Smooth muscle cell (in vitro differentiated cells): ENCODE data around the gene KIZ. TPM values are rescaled to one million over a fixed set of nuclear protein-coding genes. Genes with fewer than 3 reads are reported as not detected.
"Not testable (repeated sequence)": the region's sequence is repeated elsewhere in the genome, so short reads cannot be mapped to it uniquely, and the experiment has no call there.

Experiments used
- DNase-seq: peaks from one replicate; lab custom pipeline; 2025; ENCODE audit not compliant: unreplicated experiment; lab: John Stamatoyannopoulos, UW
- H2AFZ ChIP-seq: fragments of 200-600 bp; sonication (generic); 2 replicates; pipeline ENCODE4 v1.6.0; 2016; ENCODE audit warnings: antibody characterized with exemption, low read depth, mild to moderate bottlenecking
- H3F3A ChIP-seq: fragments of 200-600 bp; sonication (generic); 2 replicates; pipeline ENCODE4 v1.6.0; 2017; ENCODE audit warnings: antibody characterized with exemption, low read depth
- H3K27ac ChIP-seq: fragments of 200-600 bp; sonication (generic); 2 replicates; pipeline ENCODE4 v1.5.1; 2016; ENCODE audit warnings: low read depth, mild to moderate bottlenecking
- H3K27me3 ChIP-seq: fragments of 200-600 bp; sonication (generic); 2 replicates; pipeline ENCODE4 v1.6.1; 2016; ENCODE audit warnings: low read depth, mild to moderate bottlenecking
- H3K36me3 ChIP-seq: fragments of 200-600 bp; sonication (generic); 2 replicates; pipeline ENCODE4 v1.5.1; 2016; ENCODE audit warnings: low read depth
- H3K4me1 ChIP-seq: fragments of 200-600 bp; sonication (generic); 2 replicates; pipeline ENCODE4 v1.5.1; 2016; ENCODE audit warnings: low read depth
- H3K4me2 ChIP-seq: fragments of 200-600 bp; sonication (generic); 2 replicates; pipeline ENCODE4 v1.6.0; 2016; ENCODE audit warnings: mild to moderate bottlenecking
- H3K4me3 ChIP-seq: fragments of 200-600 bp; sonication (generic); 2 replicates; pipeline ENCODE4 v1.5.1; 2016; ENCODE audit warnings: mild to moderate bottlenecking
- H3K79me2 ChIP-seq: fragments of 200-600 bp; sonication (generic); 2 replicates; pipeline ENCODE4 v1.6.0; 2016; ENCODE audit warnings: low read depth, mild to moderate bottlenecking
- H3K9ac ChIP-seq: fragments of 200-600 bp; sonication (generic); 2 replicates; pipeline ENCODE4 v1.6.0; 2016; ENCODE audit warnings: low read depth
- H3K9me3 ChIP-seq: fragments of 200-600 bp; sonication (generic); replicated peaks from 2 replicates; pipeline ENCODE4 v1.5.1; 2016; ENCODE audit warnings: low read depth
- H4K20me1 ChIP-seq: fragments of 200-600 bp; sonication (generic); 2 replicates; pipeline ENCODE4 v1.6.0; 2016; ENCODE audit warnings: low read depth
- WGBS: methylation state at CpG from one replicate; pipeline ENCODE4 v1.1.7; 2016; ENCODE audit warnings: low lambda C conversion rate; 5-methylcytosine and 5-hydroxymethylcytosine counted together
- polyA plus RNA-seq: library from polyadenylated mRNA; unstranded; fragments of >200 nt; fragmentation: Nextera tagmentation; extraction: Ambion mirVana; gene quantifications from 2 replicates; pipeline ENCODE4 v1.2.1, GENCODE V29; 2016
- total RNA-seq: library from RNA; depleted of rRNA; stranded (reverse); fragments of >200 nt; gene quantifications from 2 replicates; pipeline ENCODE4 v1.2.3, GENCODE V29; 2014
- TF ChIP-seq, protein P1 (sequence below): fragments of 200-600 bp; sonication (generic); IDR thresholded peaks from 2 replicates; pipeline ENCODE4 v1.5.1; 2017; ENCODE audit warnings: borderline replicate concordance, mild to moderate bottlenecking, antibody characterized with exemption; ENCODE audit not compliant: insufficient read depth, poor library complexity, severe bottlenecking

The KIZ gene
- total and polyA plus RNA-seq, 2 experiments from 2014 or later: 19.2 to 20.9 TPM

DNA sequence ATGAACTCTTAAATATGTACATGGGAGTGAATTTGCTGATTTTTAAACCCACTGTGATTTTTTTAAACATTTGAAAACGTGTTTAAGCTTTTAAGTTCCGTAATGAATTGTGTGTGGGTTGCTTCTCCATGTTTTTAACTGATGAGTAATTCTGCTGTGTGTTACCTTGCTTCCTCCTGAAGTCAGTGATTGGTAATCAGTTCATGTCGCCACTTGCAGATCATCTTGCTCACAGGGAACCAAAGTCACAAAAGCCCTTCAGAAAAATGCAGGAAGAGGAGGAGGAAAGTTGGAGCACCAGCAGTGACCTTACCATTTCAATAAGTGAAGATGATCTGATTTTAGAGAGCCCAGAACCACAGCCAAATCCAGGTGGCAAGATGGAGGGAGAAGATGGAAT is 36.7 kb downstream of the KIZ start:
- no peaks in the 10 kb centered on the region for H4K20me1 ChIP-seq
- no peaks in the 10 kb centered on the region for H3F3A ChIP-seq
- no peak overlapping the region for H3K4me2 ChIP-seq
- H3K27ac ChIP-seq: no peak overlapping the region
- H3K4me1 ChIP-seq: no peaks in the 10 kb centered on the region
- H3K27me3 ChIP-seq: no peaks in the 10 kb centered on the region
- H3K36me3 ChIP-seq: no peaks in the 10 kb centered on the region
- no peaks in the 10 kb centered on the region for H3K79me2 ChIP-seq
- H3K9ac ChIP-seq: no peak overlapping the region
- no peak overlapping the region for H2AFZ ChIP-seq
- H3K9me3 ChIP-seq: no peaks in the 10 kb centered on the region
- 74% methylated on average over 3 of the region's 3 CpGs for WGBS
- TF ChIP-seq, protein P1, sequence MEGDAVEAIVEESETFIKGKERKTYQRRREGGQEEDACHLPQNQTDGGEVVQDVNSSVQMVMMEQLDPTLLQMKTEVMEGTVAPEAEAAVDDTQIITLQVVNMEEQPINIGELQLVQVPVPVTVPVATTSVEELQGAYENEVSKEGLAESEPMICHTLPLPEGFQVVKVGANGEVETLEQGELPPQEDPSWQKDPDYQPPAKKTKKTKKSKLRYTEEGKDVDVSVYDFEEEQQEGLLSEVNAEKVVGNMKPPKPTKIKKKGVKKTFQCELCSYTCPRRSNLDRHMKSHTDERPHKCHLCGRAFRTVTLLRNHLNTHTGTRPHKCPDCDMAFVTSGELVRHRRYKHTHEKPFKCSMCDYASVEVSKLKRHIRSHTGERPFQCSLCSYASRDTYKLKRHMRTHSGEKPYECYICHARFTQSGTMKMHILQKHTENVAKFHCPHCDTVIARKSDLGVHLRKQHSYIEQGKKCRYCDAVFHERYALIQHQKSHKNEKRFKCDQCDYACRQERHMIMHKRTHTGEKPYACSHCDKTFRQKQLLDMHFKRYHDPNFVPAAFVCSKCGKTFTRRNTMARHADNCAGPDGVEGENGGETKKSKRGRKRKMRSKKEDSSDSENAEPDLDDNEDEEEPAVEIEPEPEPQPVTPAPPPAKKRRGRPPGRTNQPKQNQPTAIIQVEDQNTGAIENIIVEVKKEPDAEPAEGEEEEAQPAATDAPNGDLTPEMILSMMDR: no peak
- no peak overlapping the region for H3K4me3 ChIP-seq
- DNase-seq: no peak

DNA sequence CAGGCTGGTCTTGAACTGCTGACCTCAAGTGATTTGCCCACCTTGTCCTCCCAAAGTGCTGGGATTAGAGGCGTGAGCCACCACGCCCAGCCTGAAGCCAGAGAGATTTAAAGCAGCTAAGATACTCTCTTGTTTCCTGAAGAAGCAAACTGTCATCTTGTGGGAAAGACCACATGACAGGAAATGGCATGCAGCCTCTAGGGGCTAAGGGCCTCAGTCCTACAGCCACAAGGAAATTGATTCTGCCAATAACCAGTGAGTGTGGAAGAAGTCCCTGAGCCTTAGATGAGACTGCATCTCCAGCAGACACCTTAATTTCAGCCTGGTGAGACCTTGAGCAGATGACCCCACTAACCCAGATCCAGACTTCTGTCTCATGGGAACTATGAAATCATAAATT is 40.9 kb downstream of the KIZ start:
- no peak overlapping the region for H3K4me2 ChIP-seq
- 87% methylated on average over 2 of the region's 2 CpGs for WGBS
- H3K79me2 ChIP-seq: no peaks in the 10 kb centered on the region
- H3F3A ChIP-seq: no peaks in the 10 kb centered on the region
- H3K36me3 ChIP-seq: no peaks in the 10 kb centered on the region
- H3K4me3 ChIP-seq: no peak overlapping the region
- H3K4me1 ChIP-seq: no peaks in the 10 kb centered on the region
- DNase-seq: no peak
- no peaks in the 10 kb centered on the region for H3K27me3 ChIP-seq
- TF ChIP-seq, protein P1: no peak
- H3K27ac ChIP-seq: no peak overlapping the region
- no peak overlapping the region for H3K9ac ChIP-seq
- H4K20me1 ChIP-seq: no peaks in the 10 kb centered on the region
- no peaks in the 10 kb centered on the region for H3K9me3 ChIP-seq
- H2AFZ ChIP-seq: no peak overlapping the region

DNA sequence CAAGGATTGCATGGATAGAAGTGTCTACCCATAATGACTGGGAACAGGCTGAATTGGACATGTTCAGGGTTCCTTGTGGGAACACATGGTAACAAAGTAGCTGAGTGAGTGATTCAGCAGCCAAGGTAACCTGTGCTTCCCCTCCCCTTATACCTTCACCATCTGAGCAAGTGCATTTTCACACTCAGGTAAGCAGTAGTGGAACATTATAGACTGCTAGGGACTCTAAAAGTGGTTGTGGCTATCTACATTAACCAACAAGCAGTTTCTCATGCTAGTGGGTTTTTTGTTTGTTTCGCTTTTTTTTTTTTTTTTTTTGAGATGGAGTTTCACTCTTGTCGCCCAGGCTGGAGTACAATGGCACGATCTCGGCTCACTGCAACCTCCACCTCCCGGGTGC is 41.4 kb downstream of the KIZ start:
- WGBS: 100% methylated on average over 3 of the region's 5 CpGs
- no peaks in the 10 kb centered on the region for H3K27me3 ChIP-seq
- TF ChIP-seq, protein P1: no peak
- no peaks in the 10 kb centered on the region for H3K9me3 ChIP-seq
- H3K4me2 ChIP-seq: no peak overlapping the region
- H3K4me1 ChIP-seq: no peaks in the 10 kb centered on the region
- no peaks in the 10 kb centered on the region for H3K36me3 ChIP-seq
- no peak overlapping the region for H3K27ac ChIP-seq
- H3K4me3 ChIP-seq: no peak overlapping the region
- H3K9ac ChIP-seq: no peak overlapping the region
- H4K20me1 ChIP-seq: no peaks in the 10 kb centered on the region
- DNase-seq: no peak
- no peak overlapping the region for H2AFZ ChIP-seq
- H3F3A ChIP-seq: no peaks in the 10 kb centered on the region
- H3K79me2 ChIP-seq: no peaks in the 10 kb centered on the region

DNA sequence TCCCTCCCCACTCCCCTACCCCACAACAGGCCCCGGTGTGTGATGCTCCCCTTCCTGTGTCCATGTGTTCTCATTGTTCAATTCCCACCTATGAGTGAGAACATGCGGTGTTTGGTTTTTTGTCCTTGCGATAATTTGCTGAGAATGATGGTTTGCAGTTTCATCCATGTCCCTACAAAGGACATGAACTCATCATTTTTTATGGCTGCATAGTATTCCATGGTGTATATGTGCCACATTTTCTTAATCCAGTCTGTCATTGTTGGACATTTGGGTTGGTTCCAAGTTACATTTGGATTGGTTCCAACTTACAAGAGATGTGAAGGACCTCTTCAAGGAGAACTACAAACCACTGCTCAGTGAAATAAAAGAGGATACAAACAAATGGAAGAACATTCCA is 42.2 kb downstream of the KIZ start:
- not testable (repeated sequence) for H3K27me3 ChIP-seq

More for the DNA sequence above, 42.2 kb downstream of the KIZ start:
- not testable (repeated sequence) for DNase-seq, H3F3A ChIP-seq, H2AFZ ChIP-seq, H3K9ac ChIP-seq, H3K36me3 ChIP-seq, H3K79me2 ChIP-seq, H3K4me3 ChIP-seq, H3K9me3 ChIP-seq, H4K20me1 ChIP-seq, H3K4me1 ChIP-seq, H3K4me2 ChIP-seq, H3K27ac ChIP-seq
- WGBS: 97% methylated on average over 3 of the region's 3 CpGs
